ENCODE data around the gene USP5. TPM values are rescaled to one million over a fixed set of nuclear protein-coding genes. Genes with fewer than 3 reads are reported as not detected.
"Not testable (repeated sequence)": the region's sequence is repeated elsewhere in the genome, so short reads cannot be mapped to it uniquely, and the experiment has no call there.

Gene USP5
- total RNA-seq, 1 donor from 2014 or later, result 134 TPM

DNA sequence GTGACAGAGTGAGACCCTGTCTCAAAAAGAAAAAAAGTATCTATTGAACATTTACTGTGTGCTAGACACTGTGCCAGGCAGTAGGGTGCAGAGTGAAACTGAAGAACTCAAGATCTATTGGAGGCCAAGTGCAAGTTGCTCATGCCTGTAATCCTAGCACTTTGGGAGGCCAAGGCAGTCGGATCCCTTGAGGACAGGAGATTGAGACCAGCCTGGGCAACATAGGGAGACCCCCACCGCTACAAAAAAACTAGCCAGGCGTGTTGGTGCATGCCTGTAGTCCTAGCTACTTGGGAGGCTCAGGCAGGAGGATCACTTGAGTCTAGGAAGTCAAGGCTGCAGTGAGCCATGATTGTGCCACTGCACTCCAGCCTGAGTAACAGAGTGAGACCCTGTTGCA lies 40.7 kb downstream of the USP5 start:
- H3K27me3 Mint-ChIP-seq (ENCODE audit: low read depth); H3K27ac Mint-ChIP-seq; DNase-seq (ENCODE audit: low spot score); H3K4me3 Mint-ChIP-seq (ENCODE audit: low read depth); H3K9me3 Mint-ChIP-seq: not testable (repeated sequence)
- peaks cover 12% of the 10 kb centered on the region for H3K36me3 Mint-ChIP-seq (ENCODE audit: low read depth)
- intact Hi-C loops (cut with micrococcal nuclease), result loop anchor here (5.0 kb wide), 1 partner anchor 105 kb away; the partner anchor contains the start of gene CD4
- H3K4me1 Mint-ChIP-seq (ENCODE audit: low read depth), result peaks cover 13% of the 10 kb centered on the region

GRCh38 chr12:6894321-6894720 lies 42.4 kb downstream of the USP5 start:
- H3K36me3 Mint-ChIP-seq (ENCODE audit: low read depth), result peaks cover 5% of the 10 kb centered on the region
- H3K27ac Mint-ChIP-seq, result no peak overlapping the region
- no peak overlapping the region for H3K4me3 Mint-ChIP-seq (ENCODE audit: low read depth)
- intact Hi-C loops (cut with micrococcal nuclease), result loop anchor here (5.0 kb wide), 1 partner anchor 107 kb away; the partner anchor contains the start of gene CD4
- DNase-seq (ENCODE audit: low spot score), result no peak
- H3K9me3 Mint-ChIP-seq, result no peaks in the 10 kb centered on the region
- peaks cover 13% of the 10 kb centered on the region for H3K4me1 Mint-ChIP-seq (ENCODE audit: low read depth)
- H3K27me3 Mint-ChIP-seq (ENCODE audit: low read depth), result no peaks in the 10 kb centered on the region

GRCh38 chr12:6896846-6897435 lies 45.0 kb downstream of the USP5 start:
- intact Hi-C loops (cut with micrococcal nuclease), result no loop called here
- Mint-ChIP-seq H3K27me3 (ENCODE audit: low read depth) (no peaks in the 10 kb centered on the region), H3K27ac (no peak overlapping the region), H3K4me3 (ENCODE audit: low read depth) (no peak overlapping the region), H3K4me1 (ENCODE audit: low read depth) (peaks cover 8% of the 10 kb centered on the region), H3K9me3 (no peaks in the 10 kb centered on the region), H3K36me3 (ENCODE audit: low read depth) (no peaks in the 10 kb centered on the region)
- DNase-seq (ENCODE audit: low spot score), result no peak

- no peak overlapping the region for H3K4me3 Mint-ChIP-seq (ENCODE audit: low read depth)
- intact Hi-C loops (cut with micrococcal nuclease), result no loop called here
- no peaks in the 10 kb centered on the region for H3K27me3 Mint-ChIP-seq (ENCODE audit: low read depth)
- no peak for DNase-seq (ENCODE audit: low spot score)
- peaks cover 6% of the 10 kb centered on the region for H3K4me1 Mint-ChIP-seq (ENCODE audit: low read depth)
- H3K9me3 Mint-ChIP-seq, result no peaks in the 10 kb centered on the region
- no peaks in the 10 kb centered on the region for H3K36me3 Mint-ChIP-seq (ENCODE audit: low read depth)
- H3K27ac Mint-ChIP-seq, result no peak overlapping the region
Measured at GRCh38 chr12:6899427-6899826, 47.5 kb downstream of the USP5 start.

DNA sequence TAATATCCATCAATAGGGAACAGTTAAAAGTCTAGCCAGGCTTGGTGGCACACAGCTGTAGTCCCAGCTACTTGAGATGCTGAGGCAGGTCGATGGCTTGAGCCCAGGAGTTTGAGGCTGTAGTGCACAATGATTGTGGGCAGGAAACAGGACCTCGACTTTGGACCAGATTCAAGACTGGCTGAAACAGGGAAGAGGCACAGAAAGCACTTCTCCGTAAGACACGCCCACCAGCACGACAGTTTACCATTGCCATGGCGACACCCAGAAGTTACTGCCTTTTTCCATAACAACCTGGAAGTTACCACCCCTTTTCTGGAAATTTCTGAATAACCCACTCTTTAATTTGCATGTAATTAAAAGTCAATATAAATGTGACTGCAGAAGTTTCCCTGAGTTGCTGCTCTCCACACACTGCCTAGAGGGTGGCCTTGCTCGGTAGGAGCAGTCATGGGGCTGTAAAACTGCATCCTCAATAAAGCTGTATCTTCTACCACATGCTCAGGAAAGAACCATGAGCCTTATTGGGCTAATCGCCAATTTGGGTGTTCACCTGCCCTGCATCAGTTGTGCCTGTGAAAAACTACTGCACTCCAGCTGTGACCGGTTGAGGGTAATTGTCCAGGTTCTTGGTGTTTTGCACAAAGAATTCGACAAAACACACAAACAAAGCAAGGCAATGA lies 48.0 kb downstream of the USP5 start:
- Mint-ChIP-seq H3K27ac (no peak overlapping the region), H3K27me3 (ENCODE audit: low read depth) (no peaks in the 10 kb centered on the region), H3K36me3 (ENCODE audit: low read depth) (no peaks in the 10 kb centered on the region), H3K4me1 (ENCODE audit: low read depth) (peaks cover 6% of the 10 kb centered on the region), H3K9me3 (no peaks in the 10 kb centered on the region), H3K4me3 (ENCODE audit: low read depth) (no peak overlapping the region)
- intact Hi-C loops (cut with micrococcal nuclease), result no loop called here
- DNase-seq (ENCODE audit: low spot score), result no peak

DNA sequence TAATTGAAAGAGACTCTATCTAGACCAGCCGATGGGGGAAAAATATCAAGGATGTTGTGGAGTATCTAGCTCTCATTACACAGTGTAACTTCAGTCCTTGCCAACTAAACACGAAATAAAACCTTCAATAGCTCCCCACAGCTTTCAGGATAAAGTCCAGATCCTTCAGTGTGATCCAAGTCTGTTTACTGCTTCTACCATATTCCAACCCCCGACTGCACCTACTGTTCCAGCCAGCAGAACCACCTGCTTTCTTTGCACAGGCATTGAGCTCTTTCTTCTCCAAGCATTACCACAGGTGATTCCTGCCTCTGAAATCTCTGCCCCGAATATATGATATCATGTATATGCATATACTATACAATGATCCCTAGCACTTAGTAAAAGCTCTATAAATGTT lies 50.5 kb downstream of the USP5 start:
- Mint-ChIP-seq H3K9me3 (no peaks in the 10 kb centered on the region), H3K36me3 (ENCODE audit: low read depth) (no peaks in the 10 kb centered on the region), H3K4me3 (ENCODE audit: low read depth) (no peak overlapping the region), H3K27ac (no peak overlapping the region), H3K4me1 (ENCODE audit: low read depth) (peaks cover 6% of the 10 kb centered on the region), H3K27me3 (ENCODE audit: low read depth) (no peaks in the 10 kb centered on the region)
- intact Hi-C loops (cut with micrococcal nuclease), result no loop called here
- no peak for DNase-seq (ENCODE audit: low spot score)

GRCh38 chr12:6903722-6904121 lies 51.8 kb downstream of the USP5 start:
- intact Hi-C loops (cut with micrococcal nuclease), result loop anchor here (1.0 kb wide), 3 partner anchors 11 to 30 kb away; partner anchors contain the start of genes ENO2 and SPSB2
- no peak overlapping the region for H3K4me3 Mint-ChIP-seq (ENCODE audit: low read depth)
- H3K4me1 Mint-ChIP-seq (ENCODE audit: low read depth), result peaks cover 6% of the 10 kb centered on the region
- H3K9me3 Mint-ChIP-seq, result no peaks in the 10 kb centered on the region
- no peaks in the 10 kb centered on the region for H3K36me3 Mint-ChIP-seq (ENCODE audit: low read depth)
- H3K27me3 Mint-ChIP-seq (ENCODE audit: low read depth), result no peaks in the 10 kb centered on the region
- no peak for DNase-seq (ENCODE audit: low spot score)
- no peak overlapping the region for H3K27ac Mint-ChIP-seq

- Mint-ChIP-seq H3K4me1 (ENCODE audit: low read depth) (peaks cover 6% of the 10 kb centered on the region), H3K27me3 (ENCODE audit: low read depth) (no peaks in the 10 kb centered on the region), H3K9me3 (no peaks in the 10 kb centered on the region), H3K27ac (no peak within 1 kb of the TSS), H3K36me3 (ENCODE audit: low read depth) (no peaks in the 10 kb centered on the region), H3K4me3 (ENCODE audit: low read depth) (no peak within 1 kb of the TSS)
- DNase-seq (ENCODE audit: low spot score), result peak; percentile 97
- intact Hi-C loops (cut with micrococcal nuclease), result loop anchor here (1.0 kb wide), 3 partner anchors 10 to 31 kb away; partner anchors contain the start of genes ENO2 and SPSB2
Measured at GRCh38 chr12:6904280-6905276, 52.6 kb downstream of the USP5 start, which contains the start of gene LRRC23. Gene LRRC23 (plus strand): TSS chr12:6904822. CDS start chr12:6905634, 812 bp downstream.

- peaks cover 2% of the 10 kb centered on the region for H3K4me1 Mint-ChIP-seq (ENCODE audit: low read depth)
- no peak overlapping the region for H3K4me3 Mint-ChIP-seq (ENCODE audit: low read depth)
- no peak overlapping the region for H3K27ac Mint-ChIP-seq
- no peaks in the 10 kb centered on the region for H3K9me3 Mint-ChIP-seq
- no peaks in the 10 kb centered on the region for H3K27me3 Mint-ChIP-seq (ENCODE audit: low read depth)
- no peak for DNase-seq (ENCODE audit: low spot score)
- no peaks in the 10 kb centered on the region for H3K36me3 Mint-ChIP-seq (ENCODE audit: low read depth)
- intact Hi-C loops (cut with micrococcal nuclease), result no loop called here
Measured at GRCh38 chr12:6905414-6906040, 53.6 kb downstream of the USP5 start.

- H3K4me3 Mint-ChIP-seq (ENCODE audit: low read depth); intact Hi-C loops (cut with micrococcal nuclease); H3K4me1 Mint-ChIP-seq (ENCODE audit: low read depth); H3K36me3 Mint-ChIP-seq (ENCODE audit: low read depth); DNase-seq (ENCODE audit: low spot score); H3K27ac Mint-ChIP-seq; H3K9me3 Mint-ChIP-seq; H3K27me3 Mint-ChIP-seq (ENCODE audit: low read depth): not testable (repeated sequence)
Measured at GRCh38 chr12:6908141-6908540, 56.2 kb downstream of the USP5 start.

- H3K4me1 Mint-ChIP-seq (ENCODE audit: low read depth), result peaks cover 9% of the 10 kb centered on the region
- no peak overlapping the region for H3K27ac Mint-ChIP-seq
- intact Hi-C loops (cut with micrococcal nuclease), result no loop called here
- no peak overlapping the region for H3K4me3 Mint-ChIP-seq (ENCODE audit: low read depth)
- H3K36me3 Mint-ChIP-seq (ENCODE audit: low read depth), result no peaks in the 10 kb centered on the region
- no peaks in the 10 kb centered on the region for H3K9me3 Mint-ChIP-seq
- no peaks in the 10 kb centered on the region for H3K27me3 Mint-ChIP-seq (ENCODE audit: low read depth)
- DNase-seq (ENCODE audit: low spot score), result no peak
Measured at GRCh38 chr12:6909421-6910145, 57.6 kb downstream of the USP5 start.
